SK-N-SH (cell line): ENCODE data around the gene CFAP70. TPM values are rescaled to one million over a fixed set of nuclear protein-coding genes. Genes with fewer than 3 reads are reported as not detected.

Experiments
- CTCF ChIA-PET: fragments of 300-600, 350-600 bp; formaldehyde crosslinking; extraction: SDS; loops from one replicate; lab custom pipeline; 2021; lab: Yijun Ruan, JAX
- POLR2A ChIA-PET: fragments of 350-600 bp; sonication (Branson Sonifier 250); formaldehyde crosslinking; extraction: SDS; loops from one replicate; lab custom pipeline; 2020; ENCODE audit warnings: antibody characterized with exemption, inconsistent platforms; lab: Yijun Ruan, JAX
- DNase-seq: peaks from one replicate; pipeline ENCODE4 v3.0.0; 2012
- H2AFZ ChIP-seq: fragments of 200-600 bp; sonication (generic); 2 replicates; pipeline ENCODE4 v1.8.1; 2016; ENCODE audit warnings: antibody characterized with exemption, mild to moderate bottlenecking, low read depth
- H3F3A ChIP-seq: fragments of 200-600 bp; sonication (generic); replicated peaks from 2 replicates; pipeline ENCODE3; 2016; ENCODE audit warnings: antibody characterized with exemption, mild to moderate bottlenecking; ENCODE audit not compliant: insufficient read depth
- H3K27ac ChIP-seq, 2 experiments: fragments of 200-500 bp in 1 of 2; fragments of 200-600 bp in 1 of 2; sonication (Bioruptor generic) in 1 of 2; sonication (generic), shearing (Covaris generic) in 1 of 2; 2 replicates each; pipeline versions ENCODE4 v1.5.1 to v1.6.1; 2014 to 2016; ENCODE audit warnings: low read depth in 2 of 2, inconsistent platforms in 1 of 2, low read length in 1 of 2, mild to moderate bottlenecking in 1 of 2, mixed read lengths in 1 of 2
- H3K27me3 ChIP-seq: fragments of 200-600 bp; sonication (generic), shearing (Covaris generic); 2 replicates; pipeline ENCODE4 v1.6.1; 2016; ENCODE audit warnings: mixed run types; ENCODE audit not compliant: insufficient read depth
- H3K36me3 ChIP-seq, 2 experiments: fragments of 200-500 bp in 1 of 2; fragments of 200-600 bp in 1 of 2; sonication (Bioruptor generic) in 1 of 2; sonication (generic) in 1 of 2; replicated peaks in 1 of 2; 2 replicates each; pipeline versions ENCODE3 to v1.5.1; 2014 to 2016; ENCODE audit warnings: low read length in 1 of 2, mild to moderate bottlenecking in 1 of 2; ENCODE audit not compliant: insufficient read depth in 2 of 2, control insufficient read depth in 1 of 2
- H3K4me1 ChIP-seq, 2 experiments: fragments of 200-500 bp in 1 of 2; fragments of 200-600 bp in 1 of 2; sonication (Bioruptor generic) in 1 of 2; sonication (generic), shearing (Covaris generic) in 1 of 2; 2 replicates each; pipeline versions ENCODE4 v1.5.1 to v1.6.1; 2014 to 2016; ENCODE audit warnings: low read depth in 1 of 2, low read length in 1 of 2, mixed run types in 1 of 2; ENCODE audit not compliant: insufficient read depth in 2 of 2, control insufficient read depth in 1 of 2
- H3K4me2 ChIP-seq: fragments of 200-600 bp; sonication (generic), shearing (Covaris generic); 2 replicates; pipeline ENCODE4 v1.6.1; 2017; ENCODE audit warnings: mixed run types
- H3K4me3 ChIP-seq, 2 experiments: fragments of 200-500 bp in 1 of 2; fragments of 200-600 bp in 1 of 2; sonication (Bioruptor generic) in 1 of 2; sonication (generic), shearing (Covaris generic) in 1 of 2; 2 replicates each; pipeline versions ENCODE4 v1.5.1 to v1.8.1; 2014 to 2016; ENCODE audit warnings: low read depth in 2 of 2, inconsistent platforms in 1 of 2, low read length in 1 of 2, mild to moderate bottlenecking in 1 of 2, mixed read lengths in 1 of 2, moderate library complexity in 1 of 2
- H3K79me2 ChIP-seq: fragments of 200-600 bp; sonication (generic); 2 replicates; pipeline ENCODE4 v1.8.1; 2017; ENCODE audit warnings: mild to moderate bottlenecking; ENCODE audit not compliant: insufficient read depth
- H3K9ac ChIP-seq: fragments of 200-600 bp; sonication (generic); 2 replicates; pipeline ENCODE4 v1.6.1; 2017; ENCODE audit warnings: mixed run types
- H3K9me2 ChIP-seq: fragments of 200-600 bp; sonication (generic); 2 replicates; pipeline ENCODE4 v1.6.1; 2017; ENCODE audit warnings: mixed run types
- H3K9me3 ChIP-seq: fragments of 200-600 bp; sonication (generic); 2 replicates; pipeline ENCODE4 v1.6.1; 2017; ENCODE audit warnings: mixed run types, mild to moderate bottlenecking, moderate library complexity
- H4K20me1 ChIP-seq: fragments of 200-600 bp; sonication (generic); 2 replicates; pipeline ENCODE4 v1.6.1; 2017; ENCODE audit warnings: mild to moderate bottlenecking, mixed run types; ENCODE audit not compliant: insufficient read depth
- EZH2phosphoT487 ChIP-seq: fragments of 200-600 bp; sonication (generic); IDR thresholded peaks from 2 replicates; pipeline ENCODE4 v1.6.1; 2017; ENCODE audit warnings: low read depth, mixed run types, mild to moderate bottlenecking, antibody characterized with exemption, moderate library complexity, borderline replicate concordance
- RCOR1 ChIP-seq: fragments of 150-350 bp; IDR thresholded peaks from 2 replicates; pipeline ENCODE4 v1.6.1; 2017; ENCODE audit warnings: antibody characterized with exemption, low read length
- RXRA ChIP-seq: IDR thresholded peaks from 2 replicates; pipeline ENCODE4 v1.4.0; 2012; ENCODE audit warnings: low read depth, mild to moderate bottlenecking, borderline replicate concordance
- SMC3 ChIP-seq: IDR thresholded peaks from 2 replicates; pipeline ENCODE4 v1.6.1; 2012; ENCODE audit warnings: low read depth, low read length, improper control_type of control experiment
- TCF12 ChIP-seq: IDR thresholded peaks from 2 replicates; pipeline ENCODE4 v1.4.0; 2012
- TEAD4 ChIP-seq: IDR thresholded peaks from 2 replicates; pipeline ENCODE4 v1.4.0; 2012; ENCODE audit warnings: mild to moderate bottlenecking, borderline replicate concordance; ENCODE audit not compliant: insufficient read depth
- YY1 ChIP-seq: IDR thresholded peaks from 2 replicates; pipeline ENCODE4 v1.4.0; 2012; ENCODE audit warnings: low read depth, mild to moderate bottlenecking
- ZBTB33 ChIP-seq: IDR thresholded peaks from 2 replicates; pipeline ENCODE4 v1.4.0; 2012; ENCODE audit warnings: low read depth, borderline replicate concordance
- WGBS: methylation state at CpG from one replicate; pipeline ENCODE4 v1.1.6; 2017; ENCODE audit warnings: low lambda C conversion rate; 5-methylcytosine and 5-hydroxymethylcytosine counted together
- polyA plus RNA-seq, 3 experiments: library from polyadenylated mRNA; depleted of rRNA; stranded (reverse); fragments of >200 nt; gene quantifications; 2 replicates each; pipeline ENCODE4 v1.2.3, GENCODE V29; 2012
- TF ChIP-seq, protein P1 (sequence below): IDR thresholded peaks from 2 replicates; pipeline ENCODE4 v1.4.0; 2012; ENCODE audit warnings: low read depth
- TF ChIP-seq, protein P2 (sequence below): IDR thresholded peaks from 2 replicates; pipeline ENCODE4 v1.6.1; 2012; ENCODE audit warnings: mild to moderate bottlenecking, low read depth, low read length, moderate library complexity
- TF ChIP-seq, protein P3 (sequence below): IDR thresholded peaks from 2 replicates; pipeline ENCODE4; 2012

CFAP70 gene
- polyA plus RNA-seq, 1 of the 3 experiments (the other 2 are of a cell fraction): 0.74 TPM

GRCh38 chr10:73244866-73245477 lies 113.7 kb downstream of the CFAP70 start:
- 28% methylated on average over 8 of the region's 8 CpGs for WGBS
- Histone ChIP-seq H3K4me1 (peaks cover 15 to 23% of the 10 kb centered on the region in 2 experiments; a peak in 3 of 4 replicates), H3K9ac (peak overlapping the region; percentile 83; the same call in 1 of the 2 replicates), H3K4me3 (peak overlapping the region; percentile 75 to 83), H3K36me3 (peaks cover 51 to 64% of the 10 kb centered on the region in 2 experiments), H2AFZ (no peak overlapping the region; the same call in 1 of the 2 replicates), H3K27me3 (no peaks in the 10 kb centered on the region), H3K27ac (peak overlapping the region; percentile 4 to 80), H3K4me2 (peak overlapping the region; percentile 79), H3K9me3 (no peaks in the 10 kb centered on the region), H3F3A (peaks cover 22% of the 10 kb centered on the region), H4K20me1 (0 out of 2 replicates have a peak, but pooled peaks cover 3% of the 10 kb centered on the region), H3K79me2 (peaks cover 73% of the 10 kb centered on the region), H3K9me2 (no peaks in the 10 kb centered on the region)
- POLR2A ChIA-PET: no interaction called here
- DNase-seq: no peak
- CTCF ChIA-PET: interaction anchor here (1.2 kb wide), 1 partner anchor 18 kb away, joined by 3 read pairs; no protein-coding TSS in a partner anchor
- TF ChIP-seq RXRA (no peak), TEAD4 (no peak), YY1 (no peak), ZBTB33 (no peak), EZH2phosphoT487 (no peak), TCF12 (0 out of 2 replicates have a peak, but pooled peaks have one; percentile 25), RCOR1 (no peak), SMC3 (no peak)
- TF ChIP-seq, protein P1, sequence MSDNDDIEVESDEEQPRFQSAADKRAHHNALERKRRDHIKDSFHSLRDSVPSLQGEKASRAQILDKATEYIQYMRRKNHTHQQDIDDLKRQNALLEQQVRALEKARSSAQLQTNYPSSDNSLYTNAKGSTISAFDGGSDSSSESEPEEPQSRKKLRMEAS: no peak
- TF ChIP-seq, protein P2, sequence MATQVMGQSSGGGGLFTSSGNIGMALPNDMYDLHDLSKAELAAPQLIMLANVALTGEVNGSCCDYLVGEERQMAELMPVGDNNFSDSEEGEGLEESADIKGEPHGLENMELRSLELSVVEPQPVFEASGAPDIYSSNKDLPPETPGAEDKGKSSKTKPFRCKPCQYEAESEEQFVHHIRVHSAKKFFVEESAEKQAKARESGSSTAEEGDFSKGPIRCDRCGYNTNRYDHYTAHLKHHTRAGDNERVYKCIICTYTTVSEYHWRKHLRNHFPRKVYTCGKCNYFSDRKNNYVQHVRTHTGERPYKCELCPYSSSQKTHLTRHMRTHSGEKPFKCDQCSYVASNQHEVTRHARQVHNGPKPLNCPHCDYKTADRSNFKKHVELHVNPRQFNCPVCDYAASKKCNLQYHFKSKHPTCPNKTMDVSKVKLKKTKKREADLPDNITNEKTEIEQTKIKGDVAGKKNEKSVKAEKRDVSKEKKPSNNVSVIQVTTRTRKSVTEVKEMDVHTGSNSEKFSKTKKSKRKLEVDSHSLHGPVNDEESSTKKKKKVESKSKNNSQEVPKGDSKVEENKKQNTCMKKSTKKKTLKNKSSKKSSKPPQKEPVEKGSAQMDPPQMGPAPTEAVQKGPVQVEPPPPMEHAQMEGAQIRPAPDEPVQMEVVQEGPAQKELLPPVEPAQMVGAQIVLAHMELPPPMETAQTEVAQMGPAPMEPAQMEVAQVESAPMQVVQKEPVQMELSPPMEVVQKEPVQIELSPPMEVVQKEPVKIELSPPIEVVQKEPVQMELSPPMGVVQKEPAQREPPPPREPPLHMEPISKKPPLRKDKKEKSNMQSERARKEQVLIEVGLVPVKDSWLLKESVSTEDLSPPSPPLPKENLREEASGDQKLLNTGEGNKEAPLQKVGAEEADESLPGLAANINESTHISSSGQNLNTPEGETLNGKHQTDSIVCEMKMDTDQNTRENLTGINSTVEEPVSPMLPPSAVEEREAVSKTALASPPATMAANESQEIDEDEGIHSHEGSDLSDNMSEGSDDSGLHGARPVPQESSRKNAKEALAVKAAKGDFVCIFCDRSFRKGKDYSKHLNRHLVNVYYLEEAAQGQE: no peak
- TF ChIP-seq, protein P3, sequence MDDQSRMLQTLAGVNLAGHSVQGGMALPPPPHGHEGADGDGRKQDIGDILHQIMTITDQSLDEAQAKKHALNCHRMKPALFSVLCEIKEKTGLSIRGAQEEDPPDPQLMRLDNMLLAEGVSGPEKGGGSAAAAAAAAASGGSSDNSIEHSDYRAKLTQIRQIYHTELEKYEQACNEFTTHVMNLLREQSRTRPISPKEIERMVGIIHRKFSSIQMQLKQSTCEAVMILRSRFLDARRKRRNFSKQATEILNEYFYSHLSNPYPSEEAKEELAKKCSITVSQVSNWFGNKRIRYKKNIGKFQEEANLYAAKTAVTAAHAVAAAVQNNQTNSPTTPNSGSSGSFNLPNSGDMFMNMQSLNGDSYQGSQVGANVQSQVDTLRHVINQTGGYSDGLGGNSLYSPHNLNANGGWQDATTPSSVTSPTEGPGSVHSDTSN: 0 out of 2 replicates have a peak, but pooled peaks have one; percentile 27
- TF ChIP-seq, all 33 proteins: peak for 2
